Rectal smooth muscle tissue (tissue), 1 donor: Measurements from ENCODE around the gene TCERG1.

Experiments used
- H3K27ac ChIP-seq: one replicate; pipeline ENCODE4 v1.7.0; 2013; ENCODE audit warnings: low read depth, low read length, inconsistent platforms
- H3K27me3 ChIP-seq: one replicate; pipeline ENCODE4 v1.7.0; 2013; ENCODE audit warnings: low read length; ENCODE audit not compliant: control insufficient read depth, insufficient read depth
- H3K36me3 ChIP-seq: one replicate; pipeline ENCODE4 v1.7.0; 2013; ENCODE audit warnings: low read length; ENCODE audit not compliant: control insufficient read depth, insufficient read depth
- H3K4me1 ChIP-seq: one replicate; pipeline ENCODE4 v1.7.0; 2013; ENCODE audit warnings: low read length; ENCODE audit not compliant: control insufficient read depth, insufficient read depth
- H3K4me3 ChIP-seq: one replicate; pipeline ENCODE4 v1.7.0; 2013; ENCODE audit warnings: low read length
- H3K9ac ChIP-seq: one replicate; pipeline ENCODE4 v1.7.0; 2013; ENCODE audit warnings: low read length

Gene TCERG1

DNA sequence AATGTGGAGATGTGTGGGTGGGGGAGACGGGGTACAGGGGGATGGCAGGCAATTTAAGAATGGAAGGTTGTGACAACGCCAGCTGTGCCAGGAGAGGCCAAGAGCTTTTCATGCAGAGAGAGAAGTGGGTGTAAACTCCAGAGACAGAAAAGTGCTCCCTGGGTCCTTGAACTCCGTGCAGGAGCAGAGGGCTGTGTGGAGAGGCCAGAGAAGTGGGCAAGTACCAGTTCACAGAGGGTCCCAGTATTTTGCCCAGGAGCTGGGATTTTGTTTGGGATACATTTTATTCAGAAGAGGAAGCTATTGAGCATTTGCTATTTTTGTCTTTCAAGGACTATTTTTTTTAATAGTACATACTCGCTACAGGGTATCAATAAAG lies 19.5 kb upstream of the TCERG1 start:
- Histone ChIP-seq H3K27ac (no peak overlapping the region), H3K36me3 (no peaks in the 10 kb centered on the region), H3K4me1 (no peaks in the 10 kb centered on the region), H3K27me3 (no peaks in the 10 kb centered on the region), H3K9ac (no peak overlapping the region), H3K4me3 (no peak overlapping the region)

DNA sequence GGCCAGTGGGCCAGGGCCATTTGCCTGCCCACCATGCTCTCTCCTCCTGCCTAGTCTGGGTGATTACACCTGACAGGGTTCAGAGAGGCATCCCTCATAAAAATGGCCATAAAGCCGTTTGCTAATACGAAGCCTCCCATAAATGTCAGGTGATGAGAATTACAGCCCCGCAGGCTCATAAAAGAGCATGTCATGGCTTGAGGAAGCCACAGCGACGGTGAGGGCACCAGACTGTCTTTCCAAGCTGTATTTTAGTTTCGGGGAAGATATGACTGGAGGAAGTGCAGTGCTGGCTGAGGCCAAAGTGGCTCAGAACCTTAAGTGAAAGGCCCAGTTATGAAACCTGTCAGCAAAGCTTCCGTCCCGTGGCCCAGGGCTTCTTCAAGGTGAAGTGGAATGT lies 18.5 kb upstream of the TCERG1 start:
- no peak overlapping the region for H3K9ac ChIP-seq

DNA sequence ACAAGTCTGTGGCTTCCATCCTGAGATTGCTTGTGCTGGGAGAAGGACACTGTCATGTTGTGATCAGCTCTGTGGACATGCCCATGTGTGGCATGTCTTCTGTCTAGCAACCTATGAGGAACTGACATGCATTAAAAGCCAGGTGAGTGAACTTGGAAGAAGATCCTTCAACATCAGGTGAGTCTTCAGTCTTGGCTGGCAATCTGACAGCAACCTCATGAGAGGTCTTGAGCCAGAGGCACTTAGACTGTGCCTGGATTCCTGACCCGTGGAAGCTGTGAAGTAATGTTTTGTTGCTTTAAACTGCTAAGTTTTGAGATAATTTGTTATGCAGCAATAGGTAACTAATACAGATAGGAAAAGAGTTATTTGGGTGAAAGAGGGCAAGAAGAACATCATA lies 6.8 kb upstream of the TCERG1 start:
- Histone ChIP-seq H3K36me3 (no peaks in the 10 kb centered on the region), H3K27ac (no peak overlapping the region)

More for the DNA sequence above, 18.5 kb upstream of the TCERG1 start:
- no peaks in the 10 kb centered on the region for H3K4me1 ChIP-seq
- H3K4me3 ChIP-seq: no peak overlapping the region
- H3K27me3 ChIP-seq: no peaks in the 10 kb centered on the region
- no peaks in the 10 kb centered on the region for H3K36me3 ChIP-seq
- H3K27ac ChIP-seq: no peak overlapping the region

DNA sequence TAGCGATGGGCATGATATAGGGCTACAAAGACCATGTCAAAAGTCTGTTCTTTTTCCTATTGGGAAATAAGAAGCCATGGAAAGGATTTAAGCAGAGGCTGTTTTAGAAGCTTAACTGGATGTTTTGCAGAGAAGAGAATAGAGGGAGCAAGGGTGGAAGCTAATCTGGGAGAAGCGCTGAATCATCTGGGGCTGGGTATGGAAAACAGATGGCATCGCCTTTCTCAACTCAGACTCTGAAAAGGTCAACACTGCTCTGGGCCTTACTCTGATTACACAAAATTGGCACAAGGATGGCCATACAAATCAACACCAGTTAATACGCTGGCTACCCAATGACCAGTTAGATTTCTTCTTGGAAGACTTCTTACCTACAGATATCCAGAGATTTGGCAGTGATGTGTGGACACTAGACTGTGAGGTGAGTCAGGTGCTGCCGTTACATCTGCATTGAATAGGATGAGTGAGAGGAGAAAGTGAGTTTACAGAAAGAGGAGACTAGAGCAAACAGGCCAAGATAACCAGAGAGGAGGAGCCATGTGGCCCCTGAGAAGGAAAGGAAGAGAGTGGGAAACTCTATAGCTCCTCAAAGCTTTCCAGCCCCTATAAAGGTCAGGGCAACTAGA lies 6.2 kb upstream of the TCERG1 start:
- Histone ChIP-seq H3K27me3 (no peaks in the 10 kb centered on the region), H3K4me1 (no peaks in the 10 kb centered on the region), H3K27ac (no peak overlapping the region)

More for the DNA sequence above, 6.8 kb upstream of the TCERG1 start:
- Histone ChIP-seq H3K4me1 (no peaks in the 10 kb centered on the region), H3K27me3 (no peaks in the 10 kb centered on the region), H3K4me3 (no peak overlapping the region), H3K9ac (no peak overlapping the region)

DNA sequence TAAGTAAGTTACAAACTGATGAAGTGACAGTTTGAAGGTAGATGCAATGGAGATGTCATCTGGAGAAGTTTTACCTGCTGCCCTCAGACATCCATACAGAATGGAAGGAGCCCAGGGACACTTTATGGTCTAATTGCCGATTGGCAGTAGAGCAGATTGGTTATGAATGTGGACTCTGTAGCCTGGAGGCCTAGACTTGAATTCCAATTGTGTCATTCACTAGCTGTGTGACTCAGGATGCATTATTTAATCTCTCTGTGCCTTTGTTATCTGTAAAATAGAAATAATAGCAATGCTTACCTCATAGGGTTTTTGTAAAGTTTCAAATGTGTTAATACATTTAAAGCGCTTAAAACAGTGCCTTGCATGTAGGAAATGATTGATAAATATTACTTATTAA lies 5.2 kb upstream of the TCERG1 start:
- no peaks in the 10 kb centered on the region for H3K4me1 ChIP-seq
- H3K27ac ChIP-seq: no peak overlapping the region
- H3K27me3 ChIP-seq: no peaks in the 10 kb centered on the region
- no peak overlapping the region for H3K9ac ChIP-seq
- no peaks in the 10 kb centered on the region for H3K36me3 ChIP-seq
- H3K4me3 ChIP-seq: no peak overlapping the region

More for the DNA sequence above, 6.2 kb upstream of the TCERG1 start:
- H3K9ac ChIP-seq: no peak overlapping the region
- no peak overlapping the region for H3K4me3 ChIP-seq
- H3K36me3 ChIP-seq: no peaks in the 10 kb centered on the region

DNA sequence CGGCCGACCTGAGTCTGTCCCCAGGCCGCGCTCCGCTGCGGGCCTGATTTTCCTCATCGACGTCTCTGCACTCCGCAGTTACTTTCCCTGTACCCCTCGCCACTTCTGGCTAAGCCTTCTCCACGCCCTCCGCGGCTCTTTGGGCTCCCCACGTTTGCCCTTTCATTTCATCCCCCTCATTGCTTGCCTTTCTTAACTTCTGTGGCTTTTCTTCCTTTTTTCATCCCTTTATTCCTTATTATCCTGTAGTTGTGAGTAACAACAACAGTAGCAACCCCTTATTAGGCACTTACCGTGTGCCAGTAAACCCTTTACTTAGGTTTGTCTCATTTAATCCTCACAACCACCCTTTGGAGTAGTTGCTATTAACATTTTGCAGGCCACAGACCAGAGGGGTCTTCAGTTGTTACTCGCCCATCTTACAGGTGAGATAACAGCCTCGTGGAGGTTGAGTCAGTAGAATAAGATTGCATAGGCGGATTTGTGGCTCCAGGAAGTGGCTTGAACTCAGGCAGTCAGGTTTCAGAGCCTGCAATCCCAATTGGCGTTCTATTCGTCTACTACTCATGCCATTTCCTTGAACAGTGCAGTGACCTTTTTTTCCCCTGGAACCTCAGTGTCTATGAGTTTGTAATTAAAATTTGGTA lies 724 bp downstream of the TCERG1 start:
- Histone ChIP-seq H3K9ac (peak overlapping the region; percentile 99), H3K27ac (peak overlapping the region; percentile 92), H3K4me3 (peak overlapping the region; percentile 71), H3K27me3 (no peaks in the 10 kb centered on the region), H3K36me3 (no peaks in the 10 kb centered on the region), H3K4me1 (peaks cover 11% of the 10 kb centered on the region)

DNA sequence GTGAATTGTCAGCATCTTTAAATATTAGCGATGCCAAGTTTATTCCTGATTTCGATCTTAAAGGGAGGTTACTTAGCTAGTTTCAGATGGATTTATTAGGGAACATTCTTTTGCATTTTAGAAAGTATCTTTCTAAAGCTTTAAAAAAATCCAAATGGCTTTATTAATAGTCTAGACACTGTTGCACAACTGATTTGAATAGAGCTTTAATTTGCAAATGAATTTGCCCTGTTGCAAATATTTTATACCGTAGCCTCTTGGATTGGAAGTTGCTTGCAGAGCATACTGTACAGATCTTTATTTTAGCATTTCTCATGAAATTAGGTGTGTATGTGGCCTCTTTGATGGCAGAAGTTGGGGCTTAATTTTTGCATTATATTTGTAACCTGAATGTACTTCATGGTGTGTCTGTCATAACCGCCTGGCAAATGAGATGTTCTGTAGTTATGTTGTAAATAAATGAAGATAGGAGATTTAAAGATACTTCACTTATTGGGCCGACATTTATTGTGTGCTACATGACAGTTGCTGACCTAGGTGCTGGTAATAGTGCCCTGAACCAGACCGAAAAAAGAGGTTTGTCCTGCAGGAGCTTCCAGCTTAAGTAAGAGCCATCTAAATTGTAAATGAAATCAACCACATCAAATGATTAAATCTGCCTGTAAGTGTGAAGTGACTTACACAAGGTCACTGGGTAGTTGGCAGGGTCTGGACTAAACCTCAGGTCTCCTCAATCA lies 1.8 kb downstream of the TCERG1 start:
- no peak overlapping the region for H3K9ac ChIP-seq
- H3K4me1 ChIP-seq: peaks cover 11% of the 10 kb centered on the region

DNA sequence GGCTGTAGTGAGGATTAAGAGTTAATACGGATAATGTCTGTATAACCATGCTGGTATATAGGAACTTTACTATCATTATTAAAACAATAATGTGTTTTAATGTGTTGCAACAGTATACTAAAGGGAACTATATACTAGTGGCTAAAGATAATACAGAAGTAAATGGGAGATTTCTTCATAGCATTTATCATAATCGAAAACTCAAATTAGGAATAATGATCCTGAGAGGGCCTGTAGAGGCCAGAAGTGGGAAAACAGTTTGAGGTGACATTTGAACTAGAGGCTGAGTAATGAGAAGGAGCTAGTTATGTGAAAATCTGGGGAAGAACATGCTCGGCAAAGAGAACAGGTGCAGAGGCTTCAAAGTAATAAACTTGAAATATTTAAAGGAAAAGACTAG lies 2.9 kb downstream of the TCERG1 start:
- no peak overlapping the region for H3K9ac ChIP-seq
- H3K36me3 ChIP-seq: no peaks in the 10 kb centered on the region
- no peak overlapping the region for H3K27ac ChIP-seq
- H3K4me3 ChIP-seq: no peak overlapping the region
- H3K27me3 ChIP-seq: no peaks in the 10 kb centered on the region
- peaks cover 11% of the 10 kb centered on the region for H3K4me1 ChIP-seq

More for the DNA sequence above, 1.8 kb downstream of the TCERG1 start:
- Histone ChIP-seq H3K27ac (no peak overlapping the region), H3K36me3 (no peaks in the 10 kb centered on the region), H3K4me3 (no peak overlapping the region), H3K27me3 (no peaks in the 10 kb centered on the region)

DNA sequence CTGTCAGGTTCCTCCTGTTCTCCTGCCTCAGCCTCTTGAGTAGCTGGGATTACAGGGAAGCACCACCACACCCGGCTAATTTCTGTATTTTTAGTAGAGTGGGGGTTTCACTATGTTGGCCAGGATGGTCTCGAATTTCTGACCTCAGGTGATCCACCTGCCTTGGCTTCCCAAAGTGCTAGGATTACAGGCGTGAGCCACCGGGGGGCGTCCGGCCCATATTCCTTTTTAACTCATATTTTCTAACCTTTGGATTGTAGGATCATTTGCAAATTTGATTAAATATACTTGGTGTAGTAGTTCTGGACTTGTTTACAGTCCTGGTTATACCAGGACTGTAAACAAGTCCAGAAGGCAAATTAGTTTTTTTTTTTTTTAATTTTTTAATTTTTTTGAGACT lies 4.3 kb downstream of the TCERG1 start:
- H3K36me3 ChIP-seq: no peaks in the 10 kb centered on the region
- peaks cover 11% of the 10 kb centered on the region for H3K4me1 ChIP-seq
- no peaks in the 10 kb centered on the region for H3K27me3 ChIP-seq
- no peak overlapping the region for H3K4me3 ChIP-seq
- no peak overlapping the region for H3K27ac ChIP-seq
- no peak overlapping the region for H3K9ac ChIP-seq

DNA sequence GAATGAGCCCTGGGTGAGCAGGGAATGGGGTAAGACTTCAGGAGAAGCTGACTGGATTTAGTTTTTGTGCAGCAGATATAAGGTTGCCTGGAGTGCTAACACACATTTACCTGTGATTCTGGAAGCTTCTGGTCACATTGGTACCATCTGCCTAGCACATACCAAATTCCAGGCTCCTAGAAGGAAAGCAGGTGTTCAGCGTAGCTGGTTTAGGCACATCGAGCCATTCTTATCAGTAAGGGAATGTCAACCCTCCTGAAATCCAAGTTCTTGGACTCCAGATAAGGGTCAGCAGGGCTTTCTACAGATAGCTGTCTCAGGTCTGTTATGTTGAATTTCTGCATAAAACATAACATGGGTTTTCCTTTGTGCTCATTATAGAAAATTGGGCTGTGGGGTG lies 10.3 kb downstream of the TCERG1 start:
- Histone ChIP-seq H3K4me3 (no peak overlapping the region), H3K27ac (no peak overlapping the region), H3K36me3 (peaks cover 3% of the 10 kb centered on the region)

DNA sequence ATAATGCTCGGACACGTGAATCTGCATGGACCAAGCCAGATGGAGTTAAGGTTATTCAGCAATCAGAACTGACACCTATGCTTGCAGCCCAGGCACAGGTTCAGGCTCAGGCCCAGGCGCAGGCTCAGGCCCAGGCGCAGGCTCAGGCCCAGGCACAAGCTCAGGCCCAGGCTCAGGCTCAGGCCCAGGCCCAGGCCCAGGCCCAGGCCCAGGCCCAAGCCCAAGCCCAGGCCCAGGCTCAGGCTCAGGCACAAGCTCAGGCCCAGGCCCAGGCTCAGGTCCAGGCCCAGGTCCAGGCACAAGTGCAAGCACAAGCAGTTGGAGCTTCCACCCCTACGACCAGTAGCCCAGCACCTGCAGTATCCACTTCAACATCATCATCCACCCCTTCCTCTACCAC lies 11.8 kb downstream of the TCERG1 start:
- H3K4me3 ChIP-seq: no peak overlapping the region
- no peaks in the 10 kb centered on the region for H3K27me3 ChIP-seq
- H3K27ac ChIP-seq: no peak overlapping the region
- H3K36me3 ChIP-seq: peaks cover 7% of the 10 kb centered on the region
- no peaks in the 10 kb centered on the region for H3K4me1 ChIP-seq
- no peak overlapping the region for H3K9ac ChIP-seq

More for the DNA sequence above, 10.3 kb downstream of the TCERG1 start:
- no peaks in the 10 kb centered on the region for H3K27me3 ChIP-seq
- H3K9ac ChIP-seq: no peak overlapping the region
- H3K4me1 ChIP-seq: no peaks in the 10 kb centered on the region

DNA sequence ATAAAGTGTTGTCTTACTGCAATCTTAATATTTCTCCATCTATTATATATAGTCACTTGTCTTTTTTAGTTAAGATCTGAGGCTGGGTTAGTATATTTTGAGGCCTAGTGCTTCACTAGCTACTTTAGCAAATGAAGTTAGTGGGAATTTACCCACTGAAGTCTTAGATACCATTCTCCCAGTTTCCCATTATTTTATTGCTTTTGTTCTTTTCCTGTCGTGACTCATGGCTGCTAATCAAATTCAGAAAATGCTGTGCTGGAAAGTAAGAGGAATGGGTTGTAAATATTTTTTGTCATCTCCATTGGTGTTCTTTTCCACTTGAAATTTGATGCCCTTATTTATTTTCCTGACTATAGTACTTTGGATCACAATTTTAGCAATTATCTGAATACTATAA lies 14.2 kb downstream of the TCERG1 start:
- H3K4me1 ChIP-seq: no peaks in the 10 kb centered on the region
- peaks cover 10% of the 10 kb centered on the region for H3K36me3 ChIP-seq

More for the DNA sequence above, 14.2 kb downstream of the TCERG1 start:
- H3K9ac ChIP-seq: no peak overlapping the region
- no peak overlapping the region for H3K27ac ChIP-seq
- H3K27me3 ChIP-seq: no peaks in the 10 kb centered on the region
- no peak overlapping the region for H3K4me3 ChIP-seq
